ENCODE measurements around the gene PRKACG.

- TF ChIP-seq, protein P1, sequence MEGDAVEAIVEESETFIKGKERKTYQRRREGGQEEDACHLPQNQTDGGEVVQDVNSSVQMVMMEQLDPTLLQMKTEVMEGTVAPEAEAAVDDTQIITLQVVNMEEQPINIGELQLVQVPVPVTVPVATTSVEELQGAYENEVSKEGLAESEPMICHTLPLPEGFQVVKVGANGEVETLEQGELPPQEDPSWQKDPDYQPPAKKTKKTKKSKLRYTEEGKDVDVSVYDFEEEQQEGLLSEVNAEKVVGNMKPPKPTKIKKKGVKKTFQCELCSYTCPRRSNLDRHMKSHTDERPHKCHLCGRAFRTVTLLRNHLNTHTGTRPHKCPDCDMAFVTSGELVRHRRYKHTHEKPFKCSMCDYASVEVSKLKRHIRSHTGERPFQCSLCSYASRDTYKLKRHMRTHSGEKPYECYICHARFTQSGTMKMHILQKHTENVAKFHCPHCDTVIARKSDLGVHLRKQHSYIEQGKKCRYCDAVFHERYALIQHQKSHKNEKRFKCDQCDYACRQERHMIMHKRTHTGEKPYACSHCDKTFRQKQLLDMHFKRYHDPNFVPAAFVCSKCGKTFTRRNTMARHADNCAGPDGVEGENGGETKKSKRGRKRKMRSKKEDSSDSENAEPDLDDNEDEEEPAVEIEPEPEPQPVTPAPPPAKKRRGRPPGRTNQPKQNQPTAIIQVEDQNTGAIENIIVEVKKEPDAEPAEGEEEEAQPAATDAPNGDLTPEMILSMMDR (conservative IDR thresholded peaks at IDR 0.05; ENCODE audit: low read depth, low read length), result no peak
- TF ChIP-seq EZH2phosphoT487 (IDR thresholded peaks at IDR 0.05; ENCODE audit: borderline replicate concordance, low read length) (no peak), EZH2 (IDR thresholded peaks at IDR 0.05; ENCODE audit: low read length, unreplicated experiment) (no peak)
Measured at GRCh38 chr9:69058101-69058500, 44.2 kb upstream of the PRKACG start.

Data from PC-3 (cell line).